Mesenteric fat pad (tissue), 1 donor: ENCODE data around the gene GIT1. TPM values are rescaled to one million over a fixed set of nuclear protein-coding genes. Genes with fewer than 3 reads are reported as not detected.
A peak's percentile ranks its signal among the peaks of the same experiment; 100 is the strongest.

ENCODE experiments used
- DNase-seq: peaks from one replicate; pipeline ENCODE4 v3.0.0-alpha.2; 2020; ENCODE audit warnings: low spot score
- long read RNA-seq: library from polyadenylated mRNA; unstranded; transcript quantifications from one replicate; pipeline ENCODE4 v2.0.0, GENCODE V29; 2020
- total RNA-seq: library from RNA; stranded (reverse); fragmentation: NEBNext Ultra II Directional; extraction: Animal tissue kit (Norgen Biotek cat#: 25700); gene quantifications from one replicate; pipeline ENCODE4 v1.2.1, GENCODE V29; 2021
- donor health status: DM: yes; HTN: yes; CAD: no.

GIT1 gene
- total RNA-seq, result 47.7 TPM
- long read RNA-seq, partial matches to known transcripts, result 3 of 17 reads
- long read RNA-seq, other reads (novel, unspliced or antisense), result 13 of 17 reads

DNA sequence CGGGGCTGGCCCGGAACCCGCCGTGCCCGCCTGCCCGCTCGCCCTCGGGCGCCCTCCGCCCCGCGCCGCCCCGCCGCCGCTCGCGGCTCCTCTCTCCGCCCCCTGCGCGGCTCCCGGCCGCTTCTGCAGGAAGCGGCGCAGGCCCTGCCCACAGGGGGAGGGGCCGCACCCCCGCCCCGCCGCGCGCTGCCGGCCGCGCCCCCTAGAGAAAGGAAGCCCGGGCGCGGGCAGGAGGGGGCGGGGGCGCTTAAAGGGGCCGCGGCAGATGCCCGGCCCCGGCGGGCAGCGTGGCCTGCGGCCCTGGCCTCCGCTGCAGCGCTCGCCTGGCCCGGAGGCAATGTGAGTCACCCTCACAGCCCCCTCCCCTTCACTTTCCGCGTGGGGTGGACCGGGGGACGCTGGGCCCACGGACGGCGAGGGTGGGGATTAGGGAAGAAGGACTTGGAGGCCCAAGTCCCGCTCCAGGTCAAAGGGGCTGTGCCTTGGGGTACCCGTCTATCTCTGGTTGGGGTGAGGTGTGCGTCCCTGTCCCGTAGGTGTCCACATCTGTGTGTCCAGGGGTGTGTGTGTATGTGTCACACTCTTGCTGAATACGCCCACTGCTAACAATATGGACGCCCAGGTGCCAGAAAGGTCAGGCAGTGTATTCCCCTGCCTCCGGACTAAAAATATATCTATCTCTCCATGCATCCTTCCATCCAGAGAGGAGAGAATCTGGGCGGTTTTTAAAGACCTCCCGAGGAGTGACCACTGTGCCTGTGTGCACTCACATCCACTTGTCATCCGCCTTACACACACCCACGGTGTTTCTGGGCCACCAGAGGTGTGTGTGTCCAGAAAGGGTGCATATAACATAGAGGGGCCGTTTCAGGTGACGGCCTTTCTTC lies at the start of gene GIT1:
Gene GIT1 (minus strand): TSS at position 125 of the 887 bp plus-strand sequence. CDS start 270 bp downstream, outside the sequence.
- no peak for DNase-seq

GRCh38 chr17:29633886-29634285 lies 44.4 kb upstream of the GIT1 start:
- no peak for DNase-seq

DNA sequence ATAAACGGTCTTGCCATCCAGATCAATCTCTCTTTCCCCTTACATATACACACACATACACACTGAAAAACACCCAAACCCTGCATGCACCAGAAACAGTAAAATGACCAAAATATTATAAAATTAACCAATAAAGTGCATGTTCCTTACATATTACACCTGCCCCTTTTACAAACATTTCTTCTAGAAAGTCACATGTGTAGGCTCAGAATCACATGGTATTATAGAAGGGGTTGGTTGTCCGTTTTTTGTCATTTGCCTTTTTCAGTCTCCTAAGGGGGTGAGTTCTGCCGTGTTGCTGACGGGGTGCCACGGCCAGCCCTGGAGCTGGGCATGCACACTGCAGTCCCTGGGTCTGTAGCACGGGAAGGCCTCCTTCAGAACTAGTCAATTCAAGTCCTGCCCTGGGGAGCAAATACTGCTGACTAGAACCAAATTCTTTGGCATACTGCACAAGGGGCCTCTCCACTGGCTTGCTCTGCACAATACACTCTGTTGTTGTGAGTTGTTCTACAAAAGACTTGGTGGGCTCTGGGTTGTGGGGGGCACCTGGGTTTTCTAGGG lies 41.3 kb upstream of the GIT1 start:
- no peak for DNase-seq

GRCh38 chr17:29629839-29630238 lies 40.4 kb upstream of the GIT1 start:
- no peak for DNase-seq

DNA sequence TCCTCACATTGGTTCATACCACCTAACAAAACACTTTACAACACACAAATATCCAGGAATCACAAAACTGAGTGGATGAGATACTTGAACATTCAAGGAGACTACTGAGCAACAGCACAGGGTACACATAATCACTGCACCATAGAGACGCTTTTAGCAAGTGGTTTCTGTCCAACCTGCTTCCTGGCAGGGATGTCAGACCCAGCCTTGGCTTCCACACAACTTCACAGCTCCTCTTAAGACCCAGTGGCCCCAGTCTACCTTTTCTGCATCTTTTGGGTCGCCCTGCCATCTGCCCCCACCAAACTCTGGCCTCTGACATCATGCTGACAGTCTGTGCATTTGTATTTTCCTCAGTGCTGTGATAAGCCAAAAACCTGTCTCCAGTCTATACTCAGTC lies 39.2 kb upstream of the GIT1 start:
- DNase-seq, result no peak

- no peak for DNase-seq
Measured at GRCh38 chr17:29627951-29628350, 38.5 kb upstream of the GIT1 start.

DNA sequence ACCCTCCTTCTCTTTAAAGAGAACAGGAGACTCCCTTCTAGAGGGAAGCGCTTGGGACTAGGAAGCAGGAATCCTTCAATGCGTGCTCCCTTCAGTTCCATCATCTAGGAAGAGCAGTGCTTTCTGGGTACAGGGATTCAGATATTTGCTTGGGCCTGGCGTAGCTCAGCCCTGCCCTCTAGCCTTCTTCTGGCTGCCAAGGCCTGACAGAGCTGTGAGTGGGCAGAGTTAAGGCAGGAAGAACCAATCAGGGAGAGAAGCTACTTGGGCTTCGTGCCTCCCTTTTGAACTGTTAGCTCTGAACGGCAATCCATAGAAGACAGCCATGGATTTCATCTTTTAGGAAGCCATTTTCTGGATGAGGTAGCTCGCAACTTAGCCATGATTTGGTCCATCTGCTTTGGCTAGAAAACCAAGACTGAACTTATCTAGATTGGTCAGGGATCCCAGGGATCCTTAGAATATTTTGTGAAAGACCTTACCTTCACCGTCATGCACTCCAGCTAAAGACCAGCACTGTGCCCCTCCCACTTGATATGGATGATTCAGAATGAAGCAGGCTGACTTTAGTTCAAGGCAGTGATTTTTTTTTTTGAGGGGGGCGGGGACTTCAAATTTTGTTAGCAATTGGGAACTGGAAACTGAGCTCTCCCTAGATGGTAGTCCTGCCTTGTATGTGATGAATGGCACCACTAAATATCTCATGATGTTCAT lies 35.7 kb upstream of the GIT1 start:
- DNase-seq, result no peak

GRCh38 chr17:29624586-29624985 lies 35.1 kb upstream of the GIT1 start:
- no peak for DNase-seq

DNA sequence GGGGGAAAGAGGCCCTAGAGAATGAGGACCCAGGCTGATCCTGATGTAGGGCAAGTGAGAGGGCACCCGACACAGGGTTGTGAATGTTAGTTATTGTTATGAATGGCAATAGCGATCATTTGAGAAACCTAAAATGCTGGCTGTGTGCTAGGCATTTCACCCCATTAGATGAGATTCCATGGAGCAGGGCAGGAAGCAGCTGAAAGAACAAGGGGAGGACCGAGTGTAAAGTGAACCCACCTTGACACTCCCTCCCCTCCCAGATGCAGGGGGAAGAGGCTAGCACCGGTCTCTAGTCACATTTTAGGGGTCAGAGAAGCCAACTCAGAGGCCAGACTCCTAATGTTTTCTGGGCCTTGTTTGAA lies 33.8 kb upstream of the GIT1 start:
- no peak for DNase-seq

- no peak for DNase-seq
Measured at GRCh38 chr17:29622337-29623282, 33.2 kb upstream of the GIT1 start, which contains the start of gene CORO6. TSS of gene CORO6 (minus strand) at chr17:29622912. CDS start at chr17:29621421, 1,491 bp downstream.

DNA sequence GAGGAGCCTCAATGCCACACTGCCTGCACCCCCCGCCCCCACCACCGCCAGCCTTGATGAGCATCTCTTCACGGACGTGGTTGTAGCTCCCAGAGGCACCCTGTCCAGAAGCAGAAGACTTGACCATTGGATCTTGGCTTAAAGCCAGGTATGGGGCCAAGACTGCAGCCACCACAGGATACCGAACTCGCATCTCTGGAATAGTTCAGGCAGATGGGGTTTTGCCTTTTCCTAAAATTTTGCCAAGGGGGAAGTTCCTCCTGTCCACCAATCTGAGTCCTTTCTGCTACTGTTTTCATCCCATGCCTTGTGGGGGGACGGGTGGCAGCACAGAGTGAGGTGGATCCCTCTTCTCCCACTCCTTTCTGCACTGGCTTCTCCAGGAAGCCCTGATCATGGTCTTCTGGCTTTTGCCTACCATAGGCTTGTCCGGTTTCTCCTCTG lies 32.3 kb upstream of the GIT1 start:
- DNase-seq, result no peak

DNA sequence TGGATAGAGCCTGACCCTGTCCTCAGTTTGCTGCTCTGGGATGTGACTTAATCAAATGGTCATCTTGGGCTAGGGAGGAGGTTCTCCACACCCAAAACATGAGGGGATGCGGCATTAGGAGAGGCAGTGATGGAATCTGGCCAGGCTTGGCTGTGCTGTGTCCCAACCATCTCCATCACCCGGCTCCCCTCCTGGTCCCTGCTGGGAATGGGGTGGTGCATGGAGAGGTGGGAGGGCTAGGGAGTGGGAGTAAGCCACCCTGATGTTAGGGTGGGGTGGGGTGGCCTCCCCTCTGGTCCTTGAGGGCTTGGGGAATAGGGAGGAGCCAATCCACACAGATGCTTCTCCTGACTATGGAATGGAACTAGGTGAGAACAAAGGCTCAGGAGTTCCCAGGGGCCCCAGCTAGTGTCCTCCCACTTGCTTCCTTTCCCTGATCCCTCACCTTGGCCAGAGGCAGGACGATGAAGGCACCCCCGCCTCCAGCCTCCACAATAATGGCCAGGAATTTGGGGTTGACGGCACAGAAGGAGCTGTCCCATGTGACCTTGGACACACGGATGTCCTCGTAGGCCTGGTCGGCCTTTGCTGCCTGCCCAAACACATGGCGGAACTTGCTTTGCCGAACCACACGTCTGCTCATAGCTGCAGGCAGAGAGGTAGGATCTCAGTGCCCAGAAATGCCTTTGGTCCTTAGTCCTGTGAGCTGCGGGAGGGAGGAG lies 31.5 kb upstream of the GIT1 start:
- DNase-seq, result no peak

- no peak for DNase-seq
Measured at GRCh38 chr17:29620271-29620670, 30.8 kb upstream of the GIT1 start.

DNA sequence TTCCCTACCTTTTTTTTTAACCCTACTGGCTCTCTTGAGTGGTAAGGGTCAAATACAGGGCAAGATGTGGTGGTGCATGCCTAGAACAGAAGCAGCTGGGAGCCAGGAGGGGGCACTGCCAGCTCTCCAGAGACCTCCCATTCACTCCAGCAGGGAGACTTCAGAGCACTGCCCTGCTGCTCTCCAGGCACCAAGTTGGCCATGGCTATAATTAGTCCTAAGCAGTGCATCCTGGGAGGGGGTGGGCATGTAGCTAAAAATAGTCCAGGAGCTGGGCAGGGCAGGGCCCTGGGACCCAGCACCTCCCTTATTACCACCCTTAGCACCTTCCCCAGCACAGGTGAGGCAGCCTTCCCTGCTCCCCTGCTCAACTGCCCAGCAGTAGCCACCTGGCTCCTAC lies 29.8 kb upstream of the GIT1 start:
- no peak for DNase-seq

DNA sequence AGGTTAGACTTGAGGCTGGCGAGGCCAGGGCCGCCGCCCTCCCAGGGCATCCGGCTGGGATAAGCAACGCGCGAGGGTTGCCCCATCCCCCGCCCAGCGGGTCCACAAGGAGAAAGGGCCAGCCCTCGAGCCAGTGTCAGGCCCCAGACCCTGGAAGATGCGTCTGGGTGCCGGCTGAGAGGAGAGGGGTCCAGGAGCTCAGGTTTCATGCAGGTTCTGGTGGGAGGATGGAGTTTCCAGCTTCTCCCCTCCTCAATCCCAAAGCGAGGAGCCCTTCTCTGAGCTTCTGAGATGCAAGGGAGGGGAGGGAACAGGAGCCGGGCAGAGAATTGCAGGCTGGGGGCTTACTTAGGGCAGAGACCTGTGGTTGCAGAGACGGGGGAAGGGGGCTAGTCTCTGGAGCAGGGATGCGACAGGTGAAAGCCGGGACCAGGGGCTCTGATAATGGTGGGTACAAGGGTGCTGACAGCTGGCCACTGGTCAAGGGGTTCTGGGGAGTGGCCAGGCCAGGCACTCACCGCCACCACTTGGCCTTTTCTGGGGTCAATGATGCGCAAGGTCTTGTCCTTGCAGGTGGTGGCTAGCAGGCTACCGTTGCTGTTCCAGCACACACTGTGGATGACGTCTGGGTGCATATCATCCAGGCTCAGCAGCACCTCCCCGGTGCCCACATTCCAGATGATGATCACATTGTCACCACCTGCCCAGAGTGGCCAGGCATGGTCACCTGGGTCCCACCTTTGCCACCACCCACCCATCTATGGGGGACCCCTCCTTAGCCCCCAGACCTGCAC lies 29.0 kb upstream of the GIT1 start:
- DNase-seq, result no peak

GRCh38 chr17:29617481-29618271 lies 28.2 kb upstream of the GIT1 start:
- DNase-seq, result peak; percentile 94

- DNase-seq, result no peak
Measured at GRCh38 chr17:29617125-29617480, 27.7 kb upstream of the GIT1 start.

DNA sequence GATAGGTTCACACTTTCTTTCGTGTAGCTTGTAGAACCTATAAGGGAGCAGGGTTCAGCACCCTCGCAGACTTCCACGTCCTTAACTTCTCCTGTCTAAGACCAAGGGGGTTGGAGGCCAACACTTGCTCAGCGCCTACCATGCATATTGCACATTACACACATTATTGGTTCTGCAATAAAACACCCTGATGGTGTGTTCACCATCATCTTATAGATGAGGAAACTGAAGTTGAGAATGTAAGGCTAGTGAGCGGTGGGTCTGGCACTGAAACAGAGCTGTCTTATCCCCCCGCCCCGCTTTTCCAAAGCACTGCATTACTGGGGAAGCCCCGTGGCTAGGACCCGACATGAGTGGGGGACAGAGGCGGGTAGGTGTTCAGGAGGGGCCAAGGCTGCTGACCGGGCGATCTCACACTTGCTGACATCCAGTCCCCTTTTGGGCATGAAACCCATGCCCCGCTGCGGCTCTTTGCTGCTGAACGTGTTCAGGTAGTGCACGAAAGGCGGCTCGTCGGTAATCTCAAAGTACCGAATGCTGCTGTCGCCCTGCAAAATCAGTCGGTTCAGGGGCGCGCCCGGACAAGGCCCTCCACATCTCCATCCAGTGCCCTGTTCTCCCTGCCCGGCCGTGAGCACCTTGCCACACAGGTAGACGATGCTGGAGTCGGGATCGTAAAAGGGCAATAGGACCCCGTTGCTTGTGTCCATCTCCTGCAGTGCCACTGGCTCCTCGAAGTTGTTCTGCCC lies 27.0 kb upstream of the GIT1 start:
- no peak for DNase-seq
